Lung (tissue), 12 donors: ENCODE measurements around the gene CCND3. TPM values are rescaled to one million over a fixed set of nuclear protein-coding genes. Genes with fewer than 3 reads are reported as not detected.

ENCODE experiments used
- ATAC-seq: fragments of 200-7000 bp; cut with Tn5 transposase; one replicate; pipeline ENCODE4 v1.9.1; 2020; ENCODE audit warnings: moderate number of reproducible peaks; ENCODE audit not compliant: insufficient read depth, low FRiP score
- DNase-seq, 3 donors: peaks; one replicate each; pipeline ENCODE4 v3.0.0-alpha.2; 2013 to 2017
- H3K27ac ChIP-seq, 2 donors: one replicate each; pipeline ENCODE4 v1.5.1; 2013; ENCODE audit warnings: mild to moderate bottlenecking in 2 of 2, moderate library complexity in 2 of 2, control low read depth in 1 of 2, inconsistent platforms in 1 of 2, low read depth in 1 of 2, low read length in 1 of 2
- H3K27me3 ChIP-seq, 3 donors: one replicate each; pipeline ENCODE4 v1.5.1; 2013; ENCODE audit warnings: low read length in 2 of 3; ENCODE audit not compliant: control insufficient read depth in 3 of 3, insufficient read depth in 3 of 3
- H3K36me3 ChIP-seq, 4 donors: one replicate each; pipeline ENCODE4 v1.5.1; 2013; ENCODE audit warnings: low read length in 4 of 4, mild to moderate bottlenecking in 1 of 4, moderate library complexity in 1 of 4; ENCODE audit not compliant: control insufficient read depth in 4 of 4, insufficient read depth in 4 of 4
- H3K4me1 ChIP-seq, 5 donors: one replicate each; pipeline ENCODE4 v1.5.1; 2013; ENCODE audit warnings: low read length in 5 of 5, mild to moderate bottlenecking in 2 of 5, moderate library complexity in 1 of 5; ENCODE audit not compliant: control insufficient read depth in 5 of 5, insufficient read depth in 5 of 5
- H3K4me3 ChIP-seq: one replicate; pipeline ENCODE4 v1.5.1; 2013; ENCODE audit warnings: mild to moderate bottlenecking, control low read depth, moderate library complexity
- H3K9ac ChIP-seq, 2 donors: one replicate each; pipeline ENCODE4 v1.5.1; 2013; ENCODE audit warnings: low read length in 2 of 2, control low read depth in 1 of 2; ENCODE audit not compliant: insufficient read depth in 1 of 2
- H3K9me3 ChIP-seq, 4 donors: one replicate each; pipeline ENCODE4 v1.5.1; 2013; ENCODE audit warnings: low read length in 3 of 4, mild to moderate bottlenecking in 1 of 4, moderate library complexity in 1 of 4; ENCODE audit not compliant: control insufficient read depth in 4 of 4, insufficient read depth in 3 of 4
- CTCF ChIP-seq: IDR thresholded peaks from 2 replicates; pipeline ENCODE4 v1.5.1; 2012; ENCODE audit warnings: mild to moderate bottlenecking; ENCODE audit errors: control extremely low read depth, extremely low read depth
- WGBS, 2 donors: extraction: QIAGEN DNeasy Blood & Tissue Kit; methylation state at CpG; one replicate each; pipeline ENCODE4 v1.1.7; 2013; 5-methylcytosine and 5-hydroxymethylcytosine counted together
- polyA plus RNA-seq, 2 donors: library from polyadenylated mRNA; stranded (reverse); fragments of 200-250 nt; gene quantifications; one replicate each; pipeline ENCODE4 v1.2.1, GENCODE V29; 2013
- total RNA-seq, 2 donors: library from RNA; depleted of rRNA in 1 of 2; stranded (reverse); fragments of >200 nt in 1 of 2; gene quantifications; one replicate each; pipeline ENCODE4 v1.2.1, GENCODE V29; 2014 to 2021
- donor health status: control.
- donor health status: control.
- donor health status: Bipolar disorder and iron deficiency.
- donor health status: healthy.
- donor health status: DM: yes; HTN: yes; CAD: no.

Gene CCND3
- total and polyA plus RNA-seq, 4 donors: 120 to 221 (median 158) TPM

GRCh38 chr6:41895300-41896233 lies 46.0 kb downstream of the CCND3 start, which contains the start of gene USP49:
Gene USP49, minus strand, starts transcription at chr6:41895375. Its CDS starts 88,392 bp downstream, at chr6:41806983.
- 0 to 1% methylated on average over 54 to 55 of the region's 55 CpGs for WGBS, 2 donors
- peak within 1 kb of the TSS; percentile 58 to 67 for H3K9ac ChIP-seq
- H3K9me3 ChIP-seq: no peaks in the 10 kb centered on the region
- ATAC-seq: peak; percentile 98
- TF ChIP-seq CTCF: no peak
- DNase-seq: peak; percentile 94 to 95 (median 95)
- no peaks in the 10 kb centered on the region for H3K27me3 ChIP-seq
- H3K27ac ChIP-seq: peak within 1 kb of the TSS; percentile 75 to 94
- H3K36me3 ChIP-seq: peaks cover 0 to 3% (median under 1%) of the 10 kb centered on the region in 4 donors
- H3K4me1 ChIP-seq: peaks cover 3 to 26% (median 10%) of the 10 kb centered on the region in 5 donors
- H3K4me3 ChIP-seq: peak within 1 kb of the TSS; percentile 78

- Histone ChIP-seq H3K27ac (peak overlapping the region in 1 of 2 donors; percentile 40), H3K27me3 (no peaks in the 10 kb centered on the region), H3K4me3 (peak overlapping the region; percentile 49), H3K9ac (peak overlapping the region in 1 of 2 donors; percentile 54), H3K4me1 (peaks cover 3 to 26% (median 10%) of the 10 kb centered on the region in 5 donors), H3K36me3 (no peaks in the 10 kb centered on the region), H3K9me3 (no peaks in the 10 kb centered on the region)
- no peak for TF ChIP-seq CTCF
- DNase-seq (peak; percentile 21 to 37 (median 28)), ATAC-seq (no peak)
- 2 to 3% methylated on average over 47 to 56 of the region's 56 CpGs for WGBS, 2 donors
Measured at GRCh38 chr6:41894366-41895299, 47.0 kb downstream of the CCND3 start.

- ATAC-seq (no peak), DNase-seq (peak in 1 of 3 donors; percentile 0)
- Histone ChIP-seq H3K27me3 (no peaks in the 10 kb centered on the region), H3K4me1 (peaks cover 3 to 26% (median 10%) of the 10 kb centered on the region in 5 donors), H3K9me3 (no peaks in the 10 kb centered on the region), H3K36me3 (no peaks in the 10 kb centered on the region), H3K9ac (no peak overlapping the region), H3K27ac (no peak overlapping the region), H3K4me3 (no peak overlapping the region)
- WGBS, 2 donors: 73 to 78% methylated on average over 4 of the region's 4 CpGs
- TF ChIP-seq CTCF: no peak
Measured at GRCh38 chr6:41892921-41893564, 48.6 kb downstream of the CCND3 start.
